BJ (cell line): ENCODE data around the gene AKT2. TPM values are rescaled to one million over a fixed set of nuclear protein-coding genes. Genes with fewer than 3 reads are reported as not detected.

Experiments used
- CTCF ChIA-PET: fragments of 350-600 bp; formaldehyde crosslinking; extraction: SDS; loops from one replicate; lab custom pipeline; 2021; ENCODE audit warnings: antibody characterized with exemption, inconsistent platforms; lab: Yijun Ruan, JAX
- POLR2A ChIA-PET: fragments of 300-600 bp; sonication (Branson Sonifier 250); formaldehyde crosslinking; extraction: SDS; loops from one replicate; lab custom pipeline; 2021; ENCODE audit warnings: antibody characterized with exemption; lab: Charles Lee
- DNase-seq: peaks from one replicate; pipeline ENCODE4 v3.0.0-alpha.2; 2011; ENCODE audit warnings: low read depth
- H3K27me3 ChIP-seq: 2 replicates; pipeline ENCODE4 v1.6.0; 2011; ENCODE audit warnings: low read length; ENCODE audit not compliant: control insufficient read depth, insufficient read depth
- H3K36me3 ChIP-seq: 2 replicates; pipeline ENCODE4 v1.5.1; 2011; ENCODE audit warnings: low read length; ENCODE audit not compliant: control insufficient read depth, insufficient read depth
- H3K4me3 ChIP-seq: 2 replicates; pipeline ENCODE4 v1.5.1; 2011; ENCODE audit warnings: low read depth, mild to moderate bottlenecking, control low read depth, low read length
- CTCF ChIP-seq: IDR thresholded peaks from 2 replicates; pipeline ENCODE4 v1.5.1; 2011; ENCODE audit warnings: low read depth, mild to moderate bottlenecking, control low read depth, inconsistent platforms, low read length, moderate library complexity; ENCODE audit not compliant: insufficient read depth
- polyA plus RNA-seq: library from polyadenylated mRNA; depleted of rRNA; stranded (reverse); fragments of >200 nt; gene quantifications from 2 replicates; pipeline ENCODE4 v1.2.3, GENCODE V29; 2011

Gene AKT2
- polyA plus RNA-seq, 1 experiment: 162 TPM

- DNase-seq: no peak
- peaks cover 27% of the 10 kb centered on the region for H3K36me3 ChIP-seq
- CTCF ChIA-PET: interaction anchor here (1.2 kb wide), 1 partner anchor 33 kb away, joined by 3 read pairs; no protein-coding TSS in a partner anchor
- no peaks in the 10 kb centered on the region for H3K27me3 ChIP-seq
- no peak overlapping the region for H3K4me3 ChIP-seq
- no peak for TF ChIP-seq CTCF
- POLR2A ChIA-PET: no interaction called here
Measured at GRCh38 chr19:40253611-40254092, 31.5 kb downstream of the AKT2 start.

- Histone ChIP-seq H3K36me3 (peaks cover 29% of the 10 kb centered on the region), H3K4me3 (no peak overlapping the region), H3K27me3 (no peaks in the 10 kb centered on the region)
- TF ChIP-seq CTCF: no peak
- ChIA-PET CTCF (interaction anchor here (1.2 kb wide), 1 partner anchor 32 kb away, joined by 3 read pairs; no protein-coding TSS in a partner anchor), POLR2A (no interaction called here)
- DNase-seq: no peak
Measured at GRCh38 chr19:40252395-40252794, 32.8 kb downstream of the AKT2 start.

GRCh38 chr19:40251991-40252390 lies 33.2 kb downstream of the AKT2 start:
- no peaks in the 10 kb centered on the region for H3K27me3 ChIP-seq
- H3K4me3 ChIP-seq: no peak overlapping the region
- TF ChIP-seq CTCF: no peak
- H3K36me3 ChIP-seq: peaks cover 25% of the 10 kb centered on the region
- DNase-seq: no peak
- POLR2A ChIA-PET: no interaction called here
- CTCF ChIA-PET: no interaction called here

- ChIA-PET CTCF (no interaction called here), POLR2A (no interaction called here)
- Histone ChIP-seq H3K27me3 (no peaks in the 10 kb centered on the region), H3K36me3 (peaks cover 24% of the 10 kb centered on the region), H3K4me3 (no peak overlapping the region)
- no peak for DNase-seq
- no peak for TF ChIP-seq CTCF
Measured at GRCh38 chr19:40251244-40251643, 33.9 kb downstream of the AKT2 start.

GRCh38 chr19:40249781-40250180 lies 35.4 kb downstream of the AKT2 start:
- ChIA-PET POLR2A (interaction anchor here (0.6 kb wide), 1 partner anchor 11 kb away, joined by 9 read pairs; no protein-coding TSS in a partner anchor), CTCF (interaction anchor here (1.1 kb wide), 1 partner anchor 15 kb away, joined by 3 read pairs; no protein-coding TSS in a partner anchor)
- no peak for DNase-seq
- Histone ChIP-seq H3K4me3 (no peak overlapping the region), H3K27me3 (no peaks in the 10 kb centered on the region), H3K36me3 (peaks cover 12% of the 10 kb centered on the region)
- no peak for TF ChIP-seq CTCF
